ENCODE data around the gene DUSP1.
A peak's percentile ranks its signal among the peaks of the same experiment; 100 is the strongest.

DUSP1 gene

DNA sequence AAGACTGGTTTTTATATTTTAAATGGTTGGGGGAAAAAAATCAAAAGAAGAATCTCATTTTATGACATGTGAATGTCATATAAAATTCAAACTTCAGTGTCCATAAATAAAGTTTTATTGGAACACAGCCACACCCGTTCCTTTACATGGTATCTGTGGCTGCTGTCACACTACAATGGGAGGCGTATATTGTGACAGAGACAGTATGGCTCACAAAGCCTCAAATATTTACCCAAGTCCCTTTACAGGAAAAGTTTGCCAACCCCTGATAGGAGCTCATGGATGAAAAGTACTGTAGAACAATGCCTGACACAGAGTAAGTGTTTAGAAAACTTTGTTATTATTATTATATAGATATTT lies 5.2 kb upstream of the DUSP1 start:
- Mint-ChIP-seq H3K36me3 (ENCODE audit: low read depth) (no peaks in the 10 kb centered on the region), H3K9me3 (no peaks in the 10 kb centered on the region), H3K4me1 (peaks cover 41% of the 10 kb centered on the region), H3K27ac (no peak overlapping the region), H3K27me3 (ENCODE audit: low read depth, poor library complexity) (peaks cover 18% of the 10 kb centered on the region), H3K4me3 (no peak overlapping the region)
- TF ChIP-seq, protein P1, sequence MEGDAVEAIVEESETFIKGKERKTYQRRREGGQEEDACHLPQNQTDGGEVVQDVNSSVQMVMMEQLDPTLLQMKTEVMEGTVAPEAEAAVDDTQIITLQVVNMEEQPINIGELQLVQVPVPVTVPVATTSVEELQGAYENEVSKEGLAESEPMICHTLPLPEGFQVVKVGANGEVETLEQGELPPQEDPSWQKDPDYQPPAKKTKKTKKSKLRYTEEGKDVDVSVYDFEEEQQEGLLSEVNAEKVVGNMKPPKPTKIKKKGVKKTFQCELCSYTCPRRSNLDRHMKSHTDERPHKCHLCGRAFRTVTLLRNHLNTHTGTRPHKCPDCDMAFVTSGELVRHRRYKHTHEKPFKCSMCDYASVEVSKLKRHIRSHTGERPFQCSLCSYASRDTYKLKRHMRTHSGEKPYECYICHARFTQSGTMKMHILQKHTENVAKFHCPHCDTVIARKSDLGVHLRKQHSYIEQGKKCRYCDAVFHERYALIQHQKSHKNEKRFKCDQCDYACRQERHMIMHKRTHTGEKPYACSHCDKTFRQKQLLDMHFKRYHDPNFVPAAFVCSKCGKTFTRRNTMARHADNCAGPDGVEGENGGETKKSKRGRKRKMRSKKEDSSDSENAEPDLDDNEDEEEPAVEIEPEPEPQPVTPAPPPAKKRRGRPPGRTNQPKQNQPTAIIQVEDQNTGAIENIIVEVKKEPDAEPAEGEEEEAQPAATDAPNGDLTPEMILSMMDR (IDR thresholded peaks at IDR 0.05) = no peak
- no peak for DNase-seq

DNA sequence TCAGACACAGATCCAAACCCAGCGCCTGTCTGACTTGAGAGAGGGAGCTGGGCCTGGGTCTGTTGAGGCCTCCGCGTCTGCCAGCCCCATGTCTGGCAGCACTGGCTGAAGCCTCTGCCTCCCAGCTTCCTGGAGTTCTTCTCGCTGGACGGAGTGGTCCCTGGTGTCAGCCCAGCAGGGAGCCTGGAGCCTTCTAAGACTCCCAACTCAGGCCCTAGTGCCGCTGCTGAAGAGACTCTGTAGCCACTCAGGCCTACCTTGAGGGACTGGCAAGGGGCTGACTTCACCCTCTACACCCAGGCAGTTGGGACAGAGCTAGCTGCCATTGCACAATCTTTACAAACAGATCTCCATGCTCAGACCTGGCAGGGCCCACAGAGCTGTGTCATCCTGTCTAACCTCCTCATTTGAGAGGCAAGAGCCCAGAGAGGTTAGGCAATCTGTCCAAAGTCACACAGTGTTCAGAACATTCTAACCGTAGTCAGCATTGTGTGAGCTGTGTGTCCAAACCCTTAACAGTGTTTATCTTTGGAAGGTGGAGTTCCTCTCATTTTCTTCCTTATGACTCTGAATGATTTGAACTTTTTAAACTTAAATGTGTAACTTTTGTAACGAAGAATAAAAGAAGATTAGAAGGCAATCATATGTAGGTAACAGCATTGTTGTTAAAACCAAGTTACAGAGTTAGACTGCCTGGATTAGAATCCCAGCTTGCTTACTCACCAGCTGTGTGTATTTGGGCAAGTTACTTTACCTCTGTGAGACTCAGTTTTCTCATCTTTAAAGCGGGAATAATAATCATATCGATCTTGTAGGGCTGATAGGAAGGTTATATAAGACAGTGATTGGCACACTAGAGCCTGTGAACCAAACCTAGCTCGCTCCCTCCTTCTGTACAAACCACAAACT lies 4.6 kb upstream of the DUSP1 start:
- peaks cover 41% of the 10 kb centered on the region for H3K4me1 Mint-ChIP-seq
- no peaks in the 10 kb centered on the region for H3K9me3 Mint-ChIP-seq
- no peaks in the 10 kb centered on the region for H3K36me3 Mint-ChIP-seq (ENCODE audit: low read depth)
- no peak for DNase-seq
- H3K27me3 Mint-ChIP-seq (ENCODE audit: low read depth, poor library complexity) = peaks cover 17% of the 10 kb centered on the region
- no peak overlapping the region for H3K27ac Mint-ChIP-seq
- H3K4me3 Mint-ChIP-seq = no peak overlapping the region
- TF ChIP-seq, protein P1 (IDR thresholded peaks at IDR 0.05) = no peak

- DNase-seq = no peak
- Mint-ChIP-seq H3K9me3 (no peaks in the 10 kb centered on the region), H3K27me3 (ENCODE audit: low read depth, poor library complexity) (peaks cover 17% of the 10 kb centered on the region), H3K27ac (no peak overlapping the region), H3K4me3 (no peak overlapping the region), H3K36me3 (ENCODE audit: low read depth) (no peaks in the 10 kb centered on the region), H3K4me1 (peaks cover 46% of the 10 kb centered on the region)
- TF ChIP-seq, protein P1 (IDR thresholded peaks at IDR 0.05) = no peak
These were observed 3.7 kb upstream of the DUSP1 start for GRCh38 chr5:172774561-172775315.

- Mint-ChIP-seq H3K27ac (peak overlapping the region; percentile 25), H3K36me3 (ENCODE audit: low read depth) (peaks cover 8% of the 10 kb centered on the region), H3K9me3 (no peaks in the 10 kb centered on the region), H3K27me3 (ENCODE audit: low read depth, poor library complexity) (peaks cover 17% of the 10 kb centered on the region), H3K4me1 (peaks cover 56% of the 10 kb centered on the region), H3K4me3 (peak overlapping the region; percentile 11)
- no peak for DNase-seq
- TF ChIP-seq, protein P1 (IDR thresholded peaks at IDR 0.05) = no peak
These were observed 2.8 kb upstream of the DUSP1 start for GRCh38 chr5:172773481-172774469.

DNA sequence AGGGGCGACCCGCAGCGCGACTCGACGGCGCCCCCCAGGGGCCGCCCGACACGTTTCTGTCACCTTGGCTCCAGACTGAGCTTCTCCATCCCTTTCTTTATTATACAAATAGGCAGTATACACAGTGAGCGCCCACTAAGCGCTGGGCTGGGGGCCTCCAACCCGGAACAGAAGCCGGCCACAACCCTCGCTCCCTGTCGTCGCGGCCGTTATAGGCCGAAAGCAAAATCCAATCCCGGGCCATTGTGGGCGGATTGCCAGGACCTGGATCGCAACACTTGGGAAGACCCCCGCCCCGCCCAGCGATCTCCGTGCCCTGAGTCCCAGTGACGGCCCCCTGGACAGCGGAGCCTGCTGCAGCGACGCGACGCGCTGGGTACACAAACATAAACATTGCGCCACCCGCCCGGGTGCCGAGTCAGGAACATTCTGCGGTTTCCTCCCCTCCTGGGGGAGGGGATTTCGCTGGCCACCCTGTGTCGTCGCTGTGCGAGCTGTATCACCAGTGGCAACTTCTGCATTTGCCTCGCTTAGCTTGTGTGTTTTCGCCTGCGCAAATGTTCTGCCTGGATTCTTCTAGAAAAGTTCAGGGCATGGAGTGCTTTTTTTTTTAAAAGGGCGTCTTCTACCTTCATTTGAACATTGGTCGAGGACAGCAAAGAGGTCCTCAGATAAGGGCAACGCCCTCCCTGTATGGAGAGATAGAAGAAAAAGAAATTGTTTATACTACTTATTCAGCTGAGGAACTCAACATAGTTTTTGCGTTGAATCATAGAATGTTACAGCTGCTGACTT lies 1.3 kb upstream of the DUSP1 start:
- DNase-seq = peak; percentile 80
- Mint-ChIP-seq H3K4me1 (peaks cover 58% of the 10 kb centered on the region), H3K27ac (peak overlapping the region; percentile 97), H3K36me3 (ENCODE audit: low read depth) (peaks cover 23% of the 10 kb centered on the region), H3K4me3 (peak overlapping the region; percentile 81), H3K9me3 (no peaks in the 10 kb centered on the region), H3K27me3 (ENCODE audit: low read depth, poor library complexity) (peaks cover 17% of the 10 kb centered on the region)
- TF ChIP-seq, protein P1 (IDR thresholded peaks at IDR 0.05) = peak; percentile 88
